Neural cell (in vitro differentiated cells): Measurements from ENCODE around the gene ZNF385D. TPM values are rescaled to one million over a fixed set of nuclear protein-coding genes. Genes with fewer than 3 reads are reported as not detected.

ENCODE experiments used
- H2AFZ ChIP-seq: fragments of 200-600, 300-800 bp; sonication (generic), shearing (Covaris generic); 2 replicates; pipeline ENCODE4 v1.6.0; 2014; ENCODE audit warnings: low read depth, mild to moderate bottlenecking, antibody characterized with exemption, low read length, moderate library complexity
- H3F3A ChIP-seq: fragments of 200-600 bp; shearing (Covaris generic); 2 replicates; pipeline ENCODE4 v1.6.1; 2016; ENCODE audit warnings: mild to moderate bottlenecking, moderate library complexity, mixed read lengths, antibody characterized with exemption, low read length; ENCODE audit not compliant: insufficient read depth, poor library complexity, severe bottlenecking
- H3K27ac ChIP-seq: fragments of 200-600, 300-800 bp; sonication (generic), shearing (Covaris generic); 2 replicates; pipeline ENCODE4 v1.5.1; 2014; ENCODE audit warnings: mild to moderate bottlenecking, low read length, moderate library complexity
- H3K27me3 ChIP-seq: fragments of 300-800, 200-600 bp; sonication (generic), shearing (Covaris generic); 2 replicates; pipeline ENCODE4 v1.6.0; 2014; ENCODE audit warnings: mild to moderate bottlenecking, low read depth, low read length, moderate library complexity; ENCODE audit not compliant: insufficient read depth
- H3K36me3 ChIP-seq: fragments of 300-800, 200-600 bp; sonication (generic), shearing (Covaris generic); 2 replicates; pipeline ENCODE4 v1.5.1; 2014; ENCODE audit warnings: mild to moderate bottlenecking, antibody characterized with exemption, low read length, moderate library complexity; ENCODE audit not compliant: insufficient read depth
- H3K4me2 ChIP-seq: fragments of 300-800, 200-600 bp; sonication (generic), shearing (Covaris generic); 2 replicates; pipeline ENCODE4 v1.6.0; 2014; ENCODE audit warnings: mild to moderate bottlenecking, low read length
- H3K4me3 ChIP-seq: fragments of 300-800, 200-600 bp; sonication (generic), shearing (Covaris generic); 2 replicates; pipeline ENCODE4 v1.5.1; 2014; ENCODE audit warnings: mild to moderate bottlenecking, low read length, moderate library complexity
- H3K79me2 ChIP-seq: fragments of 200-600 bp; shearing (Covaris generic); replicated peaks from 2 replicates; pipeline ENCODE4 v1.6.0; 2014; ENCODE audit warnings: mild to moderate bottlenecking, low read length, moderate library complexity; ENCODE audit not compliant: insufficient read depth
- H3K9ac ChIP-seq: fragments of 300-800, 200-600 bp; sonication (generic), shearing (Covaris generic); 2 replicates; pipeline ENCODE4 v1.6.1; 2016; ENCODE audit warnings: mild to moderate bottlenecking, low read length, mixed read lengths
- H3K9me2 ChIP-seq: fragments of 200-600 bp; shearing (Covaris generic); 2 replicates; pipeline ENCODE4 v1.6.1; 2016; ENCODE audit warnings: mild to moderate bottlenecking, low read length, mixed read lengths; ENCODE audit not compliant: insufficient read depth
- H3K9me3 ChIP-seq: fragments of 200-600, 300-800 bp; sonication (generic), shearing (Covaris generic); 2 replicates; pipeline ENCODE4 v1.6.1; 2016; ENCODE audit warnings: mild to moderate bottlenecking, mixed run types, low read length, moderate library complexity, mixed read lengths
- H4K20me1 ChIP-seq: fragments of 200-600 bp; shearing (Covaris generic); 2 replicates; pipeline ENCODE4 v1.6.1; 2016; ENCODE audit warnings: mild to moderate bottlenecking, mixed run types; ENCODE audit not compliant: insufficient read depth
- CTCF ChIP-seq: fragments of 450-650 bp; IDR thresholded peaks from 2 replicates; pipeline ENCODE4 v1.5.1; 2014; ENCODE audit warnings: antibody characterized with exemption, mild to moderate bottlenecking, moderate library complexity; ENCODE audit not compliant: poor library complexity, severe bottlenecking
- EP300 ChIP-seq: fragments of 450-650 bp; conservative IDR thresholded peaks from 2 replicates; pipeline ENCODE4 v1.6.1; 2014; ENCODE audit warnings: antibody characterized with exemption, mild to moderate bottlenecking, moderate library complexity; ENCODE audit not compliant: poor library complexity, severe bottlenecking
- EZH2 ChIP-seq: fragments of 200-600, 300-800 bp; shearing (Covaris generic), sonication (generic); IDR thresholded peaks from 2 replicates; pipeline ENCODE4 v1.6.1; 2014; ENCODE audit warnings: antibody characterized with exemption, low read length, borderline replicate concordance, mild to moderate bottlenecking; ENCODE audit not compliant: insufficient read depth, poor library complexity, severe bottlenecking
- MXI1 ChIP-seq: fragments of 450-650 bp; conservative IDR thresholded peaks from 2 replicates; pipeline ENCODE4 v1.6.1; 2014; ENCODE audit warnings: antibody characterized with exemption, mild to moderate bottlenecking; ENCODE audit not compliant: poor library complexity, severe bottlenecking
- POLR2AphosphoS5 ChIP-seq: IDR thresholded peaks from 2 replicates; pipeline ENCODE4 v1.6.1; 2012
- RAD21 ChIP-seq: fragments of 450-650 bp; conservative IDR thresholded peaks from 2 replicates; pipeline ENCODE4 v1.6.1; 2014; ENCODE audit warnings: antibody characterized with exemption, mild to moderate bottlenecking, moderate library complexity
- SMC3 ChIP-seq: fragments of 450-650 bp; conservative IDR thresholded peaks from 2 replicates; pipeline ENCODE4 v1.6.1; 2014; ENCODE audit warnings: antibody characterized with exemption, mild to moderate bottlenecking, moderate library complexity; ENCODE audit not compliant: poor library complexity
- TAF1 ChIP-seq: IDR thresholded peaks from 2 replicates; pipeline ENCODE4 v1.6.1; 2012; ENCODE audit warnings: low read depth
- polyA plus RNA-seq: library from polyadenylated mRNA; depleted of rRNA; stranded (reverse); fragments of >200 nt; gene quantifications from 2 replicates; pipeline ENCODE4 v1.2.3, GENCODE V29; 2014
- TF ChIP-seq, protein P1 (sequence below): IDR thresholded peaks from 2 replicates; pipeline ENCODE4 v1.6.1; 2012; ENCODE audit warnings: borderline replicate concordance

Gene ZNF385D
- polyA plus RNA-seq, 1 donor from 2014 or later: 3.4 TPM

- no peaks in the 10 kb centered on the region for H3K36me3 ChIP-seq
- H3K4me3 ChIP-seq: no peak overlapping the region
- no peaks in the 10 kb centered on the region for H3F3A ChIP-seq
- H3K4me2 ChIP-seq: no peak overlapping the region
- no peaks in the 10 kb centered on the region for H4K20me1 ChIP-seq
- no peaks in the 10 kb centered on the region for H3K9me3 ChIP-seq
- no peak overlapping the region for H2AFZ ChIP-seq
- H3K27ac ChIP-seq: no peak overlapping the region
- no peaks in the 10 kb centered on the region for H3K9me2 ChIP-seq
- TF ChIP-seq EP300 (no peak), EZH2 (no peak)
- H3K9ac ChIP-seq: no peak overlapping the region
- H3K79me2 ChIP-seq: no peaks in the 10 kb centered on the region
- no peaks in the 10 kb centered on the region for H3K27me3 ChIP-seq
Measured at GRCh38 chr3:21751886-21752285, 876 bp upstream of the ZNF385D start.

DNA sequence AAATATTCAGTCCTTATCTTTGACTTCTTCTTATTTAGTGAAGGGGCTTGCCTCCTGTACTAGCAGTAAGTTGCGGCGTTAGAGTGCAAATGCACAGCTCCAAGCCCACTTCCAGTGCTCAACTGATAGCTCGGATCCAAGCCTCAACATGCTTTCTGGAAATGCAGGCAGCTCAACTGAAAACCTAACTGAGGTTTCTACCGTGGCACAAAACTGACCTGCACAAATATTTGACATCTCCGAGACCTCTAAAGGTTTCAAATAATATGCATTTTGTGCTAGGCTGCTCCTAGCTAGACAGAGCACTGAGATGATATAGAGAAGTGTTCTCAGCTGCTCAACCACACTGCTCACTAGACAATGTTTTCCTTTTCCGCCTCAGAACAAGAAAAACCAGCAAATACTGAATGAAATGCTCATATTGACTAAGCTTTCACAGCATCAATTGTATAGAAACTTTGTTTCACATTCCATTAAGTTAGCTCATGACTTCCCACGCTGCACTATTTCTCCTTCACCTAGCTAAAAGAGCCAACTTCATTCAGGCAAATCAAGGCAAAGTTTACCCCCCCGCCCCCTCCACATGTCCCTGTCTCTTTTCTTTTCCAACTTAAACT lies 822 bp downstream of the ZNF385D start:
- H3K27me3 ChIP-seq: no peaks in the 10 kb centered on the region
- no peaks in the 10 kb centered on the region for H3K79me2 ChIP-seq
- TF ChIP-seq MXI1 (no peak), RAD21 (peak; percentile 7)
- H3K9ac ChIP-seq: peak overlapping the region; percentile 43
- no peaks in the 10 kb centered on the region for H4K20me1 ChIP-seq
- H3K27ac ChIP-seq: no peak overlapping the region
- no peaks in the 10 kb centered on the region for H3K9me2 ChIP-seq
- H3K9me3 ChIP-seq: no peaks in the 10 kb centered on the region
- H2AFZ ChIP-seq: no peak overlapping the region
- peak overlapping the region; percentile 67 for H3K4me3 ChIP-seq
- H3K4me2 ChIP-seq: peak overlapping the region; percentile 35
- no peaks in the 10 kb centered on the region for H3F3A ChIP-seq
- no peaks in the 10 kb centered on the region for H3K36me3 ChIP-seq

DNA sequence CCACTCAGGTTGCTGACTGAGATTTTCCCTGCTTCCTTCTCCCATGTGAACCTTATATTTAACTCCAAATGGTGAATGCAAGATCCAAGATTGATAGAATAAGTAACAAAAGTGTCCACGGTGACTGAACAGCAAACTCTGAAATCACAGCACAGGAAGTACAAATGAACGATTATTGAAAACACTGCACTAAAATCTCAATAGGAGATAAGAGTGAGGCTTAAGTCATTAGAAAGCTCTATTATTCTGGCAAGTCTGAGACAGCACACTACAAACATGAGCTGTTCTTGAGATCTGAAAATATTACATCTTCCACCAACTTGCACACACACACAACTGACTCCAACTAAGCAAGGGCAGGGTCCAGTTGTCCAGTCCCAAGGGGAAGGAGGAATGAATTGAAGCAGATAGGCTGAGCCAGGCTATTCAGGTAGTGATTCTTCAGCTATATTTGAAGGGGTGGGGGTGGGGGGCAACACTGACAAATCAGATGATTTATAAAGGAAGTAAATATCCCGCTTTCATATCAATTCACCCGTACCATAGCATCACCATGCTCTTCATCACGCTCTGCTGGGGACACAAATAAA lies 2.9 kb downstream of the ZNF385D start:
- Histone ChIP-seq H3K36me3 (no peaks in the 10 kb centered on the region), H3K9me2 (no peaks in the 10 kb centered on the region), H3K9ac (no peak overlapping the region), H4K20me1 (no peaks in the 10 kb centered on the region), H3K9me3 (peaks cover 3% of the 10 kb centered on the region), H3K4me2 (no peak overlapping the region), H3K27ac (no peak overlapping the region), H3K27me3 (no peaks in the 10 kb centered on the region), H3K79me2 (no peaks in the 10 kb centered on the region), H2AFZ (no peak overlapping the region), H3K4me3 (peak overlapping the region; percentile 67), H3F3A (no peaks in the 10 kb centered on the region)
- TF ChIP-seq EZH2: no peak

- Histone ChIP-seq H3K79me2 (no peaks in the 10 kb centered on the region), H3K27ac (no peak overlapping the region), H3F3A (no peaks in the 10 kb centered on the region), H4K20me1 (no peaks in the 10 kb centered on the region), H3K9me3 (peaks cover 4% of the 10 kb centered on the region), H3K4me2 (no peak overlapping the region), H3K9ac (no peak overlapping the region), H3K27me3 (no peaks in the 10 kb centered on the region), H3K36me3 (no peaks in the 10 kb centered on the region), H2AFZ (no peak overlapping the region), H3K9me2 (no peaks in the 10 kb centered on the region), H3K4me3 (peak overlapping the region; percentile 67)
- TF ChIP-seq EP300 (no peak), RAD21 (no peak), EZH2 (no peak), TAF1 (no peak), CTCF (no peak), POLR2AphosphoS5 (no peak), SMC3 (no peak), MXI1 (no peak)
- TF ChIP-seq, protein P1, sequence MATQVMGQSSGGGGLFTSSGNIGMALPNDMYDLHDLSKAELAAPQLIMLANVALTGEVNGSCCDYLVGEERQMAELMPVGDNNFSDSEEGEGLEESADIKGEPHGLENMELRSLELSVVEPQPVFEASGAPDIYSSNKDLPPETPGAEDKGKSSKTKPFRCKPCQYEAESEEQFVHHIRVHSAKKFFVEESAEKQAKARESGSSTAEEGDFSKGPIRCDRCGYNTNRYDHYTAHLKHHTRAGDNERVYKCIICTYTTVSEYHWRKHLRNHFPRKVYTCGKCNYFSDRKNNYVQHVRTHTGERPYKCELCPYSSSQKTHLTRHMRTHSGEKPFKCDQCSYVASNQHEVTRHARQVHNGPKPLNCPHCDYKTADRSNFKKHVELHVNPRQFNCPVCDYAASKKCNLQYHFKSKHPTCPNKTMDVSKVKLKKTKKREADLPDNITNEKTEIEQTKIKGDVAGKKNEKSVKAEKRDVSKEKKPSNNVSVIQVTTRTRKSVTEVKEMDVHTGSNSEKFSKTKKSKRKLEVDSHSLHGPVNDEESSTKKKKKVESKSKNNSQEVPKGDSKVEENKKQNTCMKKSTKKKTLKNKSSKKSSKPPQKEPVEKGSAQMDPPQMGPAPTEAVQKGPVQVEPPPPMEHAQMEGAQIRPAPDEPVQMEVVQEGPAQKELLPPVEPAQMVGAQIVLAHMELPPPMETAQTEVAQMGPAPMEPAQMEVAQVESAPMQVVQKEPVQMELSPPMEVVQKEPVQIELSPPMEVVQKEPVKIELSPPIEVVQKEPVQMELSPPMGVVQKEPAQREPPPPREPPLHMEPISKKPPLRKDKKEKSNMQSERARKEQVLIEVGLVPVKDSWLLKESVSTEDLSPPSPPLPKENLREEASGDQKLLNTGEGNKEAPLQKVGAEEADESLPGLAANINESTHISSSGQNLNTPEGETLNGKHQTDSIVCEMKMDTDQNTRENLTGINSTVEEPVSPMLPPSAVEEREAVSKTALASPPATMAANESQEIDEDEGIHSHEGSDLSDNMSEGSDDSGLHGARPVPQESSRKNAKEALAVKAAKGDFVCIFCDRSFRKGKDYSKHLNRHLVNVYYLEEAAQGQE: no peak
Measured at GRCh38 chr3:21747376-21747775, 3.6 kb downstream of the ZNF385D start.
